ENCODE measurements around the gene SULT2B1.

- no peak for TF ChIP-seq CTCF (IDR thresholded peaks at IDR 0.05; ENCODE audit: poor library complexity, severe bottlenecking)
- no peak for TF ChIP-seq EP300 (conservative IDR thresholded peaks at IDR 0.05; ENCODE audit: poor library complexity, severe bottlenecking)
These were observed 27.8 kb upstream of the SULT2B1 start for GRCh38 chr19:48524221-48524620.

Data from neural cell (in vitro differentiated cells).